ENCODE results near the gene ANAPC10.
"Not testable (repeated sequence)": the region's sequence is repeated elsewhere in the genome, so short reads cannot be mapped to it uniquely, and the experiment has no call there.

ANAPC10 gene

DNA sequence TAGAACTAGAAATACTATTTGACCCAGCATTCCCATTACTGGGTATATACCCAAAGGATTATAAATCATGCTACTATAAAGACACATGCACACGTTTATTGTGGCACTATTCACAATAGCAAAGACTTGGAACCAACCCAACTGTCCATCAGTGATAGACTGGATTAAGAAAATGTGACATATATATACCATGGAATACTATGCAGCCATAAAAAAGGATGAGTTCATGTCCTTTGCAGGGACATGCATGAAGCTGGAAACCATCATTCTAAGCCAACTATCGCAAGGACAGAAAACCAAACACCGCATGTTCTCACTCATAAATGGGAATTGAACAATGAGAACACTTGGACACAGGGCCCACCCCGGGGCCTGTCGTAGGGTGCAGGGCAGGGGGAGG, 97.3 kb downstream of the ANAPC10 start:
- not testable (repeated sequence) for DNase-seq

DNA sequence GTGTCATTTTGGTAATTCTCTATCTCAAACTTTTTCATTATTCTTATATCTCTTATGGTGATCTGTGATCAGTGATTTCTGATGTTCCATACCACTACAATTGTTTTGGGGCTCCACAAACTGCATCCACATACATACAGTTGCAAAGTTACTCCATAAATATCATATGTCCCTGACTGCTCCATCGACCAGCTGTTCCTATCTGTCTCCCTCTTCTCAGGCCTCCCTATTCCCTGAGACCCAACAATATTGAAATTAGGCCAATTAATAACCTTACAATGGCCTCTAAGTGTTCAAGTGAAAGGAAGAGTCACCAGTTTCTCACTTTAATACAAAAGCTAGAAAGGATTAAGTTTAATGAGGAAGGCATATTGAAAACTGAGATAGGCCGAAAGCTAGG, 108.7 kb downstream of the ANAPC10 start:
- no peak for DNase-seq

DNA sequence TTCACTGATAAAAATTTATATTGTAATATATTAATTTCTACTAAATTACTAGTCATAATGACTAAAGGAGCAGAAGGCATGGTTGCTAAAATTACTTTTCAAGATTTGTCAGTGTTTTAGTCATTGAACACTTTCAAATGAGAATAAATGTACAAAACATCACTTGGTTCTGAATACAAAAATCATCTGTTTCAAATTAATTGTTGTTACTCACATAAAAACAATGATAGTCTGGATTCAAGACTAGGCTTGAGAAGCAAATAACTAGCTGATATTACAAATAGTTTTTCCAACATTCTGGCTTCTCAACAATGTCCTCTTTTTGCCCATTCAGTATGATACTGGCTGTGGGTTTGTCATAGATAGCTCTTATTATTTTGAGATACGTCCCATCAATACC, 112.5 kb downstream of the ANAPC10 start:
- no peak for DNase-seq

DNA sequence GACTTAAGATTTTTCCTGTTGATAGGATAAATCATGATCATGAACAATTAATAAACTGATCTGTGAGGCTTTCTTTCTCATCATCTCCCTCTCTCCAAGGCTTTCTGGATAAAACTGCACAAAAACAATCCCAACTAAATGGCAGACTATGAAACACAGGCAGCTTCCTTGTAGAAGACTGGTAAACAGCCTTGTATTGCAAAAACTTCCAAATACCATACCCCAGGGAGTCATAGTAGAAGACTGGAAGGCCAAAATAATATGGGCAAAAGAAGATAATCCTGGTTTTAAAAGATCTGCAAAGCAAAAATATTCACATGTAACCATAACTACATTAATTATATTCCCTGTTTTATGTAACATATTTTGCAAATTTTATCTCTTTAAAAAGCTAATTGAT, 113.0 kb downstream of the ANAPC10 start:
- DNase-seq, result no peak

DNA sequence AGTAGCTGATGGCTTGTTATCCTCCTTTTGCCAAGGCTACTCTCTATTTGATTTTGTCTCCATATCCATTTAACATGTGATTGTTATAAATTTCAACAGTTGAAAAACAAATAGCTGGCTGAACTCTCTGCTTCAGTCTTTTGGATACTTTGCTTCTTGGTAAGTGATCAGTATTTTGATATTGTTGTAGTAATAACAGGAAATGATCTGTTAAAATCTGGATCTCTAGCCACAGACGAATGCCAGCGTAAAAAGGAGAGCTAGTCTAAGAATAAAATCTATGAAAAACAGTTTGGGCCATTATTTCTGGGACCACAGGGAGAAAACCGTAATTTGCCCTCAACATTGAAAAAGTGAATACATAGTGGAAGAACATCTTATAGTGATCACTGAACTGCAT, 113.8 kb downstream of the ANAPC10 start:
- no peak for DNase-seq

DNA sequence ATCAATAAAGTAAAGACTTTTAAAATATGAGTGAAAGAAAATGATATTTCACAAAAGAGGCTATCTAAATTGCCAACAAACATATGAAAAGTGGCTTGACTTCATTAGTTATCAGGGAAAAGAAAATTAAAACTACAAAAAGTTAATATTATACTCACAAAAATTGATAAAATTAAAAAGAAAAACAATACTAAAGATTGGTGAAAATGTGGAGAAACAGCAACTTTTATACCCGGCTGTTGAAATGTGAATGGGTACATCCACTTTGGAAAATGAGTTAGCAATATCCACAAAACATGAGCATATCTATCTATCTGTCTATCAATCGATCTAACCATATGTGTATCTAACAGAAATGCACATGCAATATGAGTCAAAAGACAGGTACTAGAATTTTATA, 122.3 kb downstream of the ANAPC10 start:
- DNase-seq, result no peak

DNA sequence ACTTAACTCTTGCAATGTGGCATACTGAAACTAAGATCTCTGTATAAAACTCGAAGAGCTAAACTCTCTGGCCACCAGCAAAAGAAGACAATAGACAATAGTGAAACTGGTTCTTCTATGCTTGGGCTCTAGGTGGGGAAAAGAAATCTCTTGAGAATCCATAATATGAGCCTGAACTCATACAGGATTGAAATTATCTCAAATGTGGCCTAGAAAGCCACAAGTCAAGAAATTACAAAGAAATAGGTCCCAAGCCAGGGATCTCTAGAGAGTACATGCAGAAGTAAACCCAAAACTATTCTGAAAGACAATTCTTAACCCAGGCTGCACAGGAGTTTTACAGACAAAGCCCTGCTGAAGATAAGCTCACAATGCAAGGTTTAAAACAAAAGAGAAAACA, 127.4 kb downstream of the ANAPC10 start:
- no peak for DNase-seq

DNA sequence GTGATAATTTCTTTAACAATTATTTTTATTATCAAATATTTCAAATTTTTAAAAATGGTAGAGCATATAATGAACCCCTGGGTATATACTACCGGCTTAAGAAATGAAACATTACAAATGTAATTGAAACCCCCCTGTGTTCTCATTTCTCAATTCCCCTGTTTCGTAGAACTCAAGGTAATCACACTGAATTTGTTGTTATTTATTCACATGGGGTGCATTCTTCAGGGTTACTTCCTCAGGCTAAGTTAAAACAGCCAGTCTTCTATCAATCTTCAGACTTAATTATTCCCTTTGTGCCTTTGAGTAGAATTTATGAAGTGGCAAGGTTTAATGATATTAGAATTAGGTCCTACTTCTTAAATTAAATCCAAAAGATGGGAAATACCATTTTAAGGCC, 128.2 kb downstream of the ANAPC10 start:
- DNase-seq, result no peak

DNA sequence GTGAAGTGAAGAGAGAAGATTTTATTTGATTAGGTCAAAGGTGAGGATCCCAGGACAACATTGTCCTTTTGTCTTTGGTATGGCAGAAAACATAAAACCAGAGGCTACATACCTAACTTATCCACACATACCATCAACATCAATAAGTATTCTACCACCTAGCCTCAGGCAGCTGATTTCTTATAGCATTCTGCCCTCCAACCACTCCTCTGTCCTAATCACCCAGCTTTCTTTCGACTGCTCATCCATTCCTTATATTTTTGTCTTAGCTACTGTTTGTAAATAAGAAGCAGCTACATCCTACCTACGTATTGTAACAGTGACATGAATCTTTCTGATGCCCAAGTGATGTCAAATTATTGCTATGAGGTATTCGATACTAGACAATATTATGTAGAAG, 129.4 kb downstream of the ANAPC10 start:
- no peak for DNase-seq

DNA sequence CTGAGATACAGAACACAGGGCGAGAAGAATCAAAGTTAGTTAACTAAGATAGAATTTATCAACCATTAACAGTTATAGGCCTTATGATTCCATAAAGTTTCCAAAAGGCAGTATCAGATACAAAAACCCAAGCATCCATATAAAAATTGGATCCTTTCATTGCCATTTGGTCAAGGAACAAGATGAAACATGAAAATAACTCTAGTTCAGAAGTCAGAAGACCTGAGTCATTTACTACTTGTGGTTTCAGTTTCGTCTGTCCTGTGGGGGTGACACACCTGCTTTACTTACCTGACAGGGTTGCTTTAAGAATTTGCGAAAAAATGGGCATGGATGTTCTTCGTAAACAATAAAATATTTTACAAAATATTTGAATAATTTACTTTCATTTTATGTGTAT, 130.8 kb downstream of the ANAPC10 start:
- no peak for DNase-seq

DNA sequence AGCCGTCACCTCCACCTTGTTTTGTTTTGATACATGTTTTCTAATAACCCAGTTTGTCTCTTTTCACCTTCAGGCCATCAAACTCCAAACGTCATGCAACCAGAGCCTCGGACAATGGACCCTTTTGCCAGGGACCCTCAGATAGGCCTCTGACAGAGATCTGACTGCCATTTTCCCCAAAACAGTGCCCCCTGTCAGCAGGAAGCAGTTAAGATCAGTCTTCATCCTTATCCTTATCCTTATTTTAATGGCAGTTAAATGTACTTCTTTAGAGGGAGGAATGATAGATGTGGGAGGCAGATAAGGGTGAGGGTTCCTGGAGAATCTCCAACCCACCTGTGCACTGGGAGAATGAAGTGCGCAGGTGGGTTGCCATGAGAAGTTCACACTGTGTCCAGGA, 135.7 kb downstream of the ANAPC10 start:
- no peak for DNase-seq

DNA sequence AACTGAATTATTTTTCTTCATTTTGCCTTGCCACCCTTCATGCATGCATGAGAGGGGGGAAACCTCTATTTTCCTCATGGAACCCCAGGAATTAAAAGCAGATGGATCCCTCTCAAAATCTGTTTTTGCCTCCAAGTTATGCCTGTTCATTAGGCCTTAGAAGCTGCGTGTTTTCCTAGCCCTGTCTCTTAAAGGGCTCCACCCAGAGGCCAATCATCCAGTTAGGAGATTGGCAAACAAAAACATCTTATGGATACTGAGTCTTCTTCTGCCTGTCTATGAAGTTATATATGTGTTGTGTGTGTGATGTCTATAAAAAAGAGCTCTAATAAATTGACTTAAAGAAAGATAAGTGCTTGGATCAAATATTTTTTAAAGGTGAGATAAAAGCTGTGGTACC, 142.9 kb downstream of the ANAPC10 start:
- no peak for DNase-seq

DNA sequence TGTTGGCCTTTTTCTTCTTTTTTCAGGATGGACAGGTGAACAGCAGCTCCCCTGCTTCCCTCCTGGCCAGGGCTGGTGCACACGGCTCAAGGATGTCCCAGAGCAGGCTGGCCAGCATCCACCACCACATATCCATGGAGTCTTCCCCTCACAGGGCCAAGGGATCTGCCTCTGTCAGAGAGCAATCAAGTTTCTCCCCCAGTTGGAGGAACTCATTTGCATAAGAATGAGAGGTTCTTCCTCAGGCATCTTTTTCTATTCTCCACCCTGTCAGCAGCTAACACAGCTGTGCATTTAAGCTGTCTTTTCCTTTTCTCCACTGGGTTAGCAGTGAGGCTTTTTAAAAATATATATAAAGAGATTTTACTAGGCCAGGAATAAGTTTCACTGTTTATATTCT, 143.8 kb downstream of the ANAPC10 start:
- no peak for DNase-seq

DNA sequence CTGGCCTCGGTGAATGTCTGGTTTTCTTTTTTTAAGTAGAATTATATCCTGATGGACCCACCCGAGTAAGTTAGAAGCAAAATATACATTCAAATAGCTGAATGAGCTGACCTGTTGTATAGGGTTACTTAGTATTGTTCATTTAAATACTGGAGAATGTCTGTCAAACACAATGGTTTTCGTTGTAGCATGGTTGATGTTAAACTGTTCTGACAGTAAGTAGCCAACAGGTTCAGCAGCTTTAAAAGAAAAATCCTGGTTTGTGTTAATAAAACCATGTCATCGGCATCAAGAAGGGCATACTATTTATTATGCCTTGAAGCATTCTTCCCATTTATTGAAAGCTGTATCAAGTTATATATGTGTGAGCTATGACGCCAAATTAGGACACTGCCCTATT, 149.6 kb downstream of the ANAPC10 start:
- no peak for DNase-seq

DNA sequence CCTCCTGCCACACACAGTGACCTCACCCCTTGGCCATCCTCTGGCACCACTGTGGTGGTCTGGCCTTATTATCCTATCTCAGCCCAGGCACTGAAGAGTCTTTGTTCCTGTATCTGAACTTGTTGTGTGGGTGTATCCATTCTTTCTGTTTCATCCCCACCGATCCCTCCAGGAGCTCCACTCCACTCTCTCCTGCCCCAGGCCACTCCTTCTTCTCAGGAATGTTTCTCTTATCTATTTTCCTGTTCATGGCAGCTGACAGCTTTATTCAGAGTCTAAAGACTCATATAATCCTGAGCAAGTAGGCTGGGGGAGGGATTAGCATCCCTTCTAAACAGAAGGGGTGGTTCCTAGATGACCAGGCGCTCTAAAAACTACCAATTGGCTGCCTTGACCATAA, 150.0 kb downstream of the ANAPC10 start:
- DNase-seq, result no peak
